HepG2 (cell line): ENCODE data around the gene PPP1R1B. TPM values are rescaled to one million over a fixed set of nuclear protein-coding genes. Genes with fewer than 3 reads are reported as not detected.

Experiments
- CENPBD1 ChIP-seq: sonication (generic); formaldehyde crosslinking; IDR thresholded peaks from 2 replicates; pipeline ENCODE4 v1.8.0; 2022; ENCODE audit warnings: missing genetic modification reagents, low read depth, mild to moderate bottlenecking, borderline replicate concordance
- FOXO1 ChIP-seq: sonication (generic); formaldehyde crosslinking; IDR thresholded peaks from 2 replicates; pipeline ENCODE4 v1.4.0; 2020; ENCODE audit warnings: missing genetic modification reagents
- HNF1B ChIP-seq: sonication (generic); formaldehyde crosslinking; IDR thresholded peaks from 2 replicates; pipeline ENCODE4 v1.5.1; 2020; ENCODE audit warnings: mild to moderate bottlenecking, moderate library complexity, missing genetic modification reagents
- ISL2 ChIP-seq: sonication (generic); formaldehyde crosslinking; IDR thresholded peaks from 2 replicates; pipeline ENCODE4 v1.5.0; 2020; ENCODE audit warnings: missing genetic modification reagents
- KLF11 ChIP-seq: IDR thresholded peaks from 2 replicates; pipeline ENCODE4 v1.6.1; 2016; ENCODE audit warnings: missing compliant biosample characterization
- NR3C1 ChIP-seq: sonication (generic); formaldehyde crosslinking; IDR thresholded peaks from 2 replicates; pipeline ENCODE4 v1.4.0; 2020; ENCODE audit warnings: missing genetic modification reagents
- PAX8 ChIP-seq: sonication (generic); formaldehyde crosslinking; IDR thresholded peaks from 2 replicates; pipeline ENCODE4 v1.8.0; 2022; ENCODE audit warnings: mild to moderate bottlenecking, missing genetic modification reagents, borderline replicate concordance
- SALL1 ChIP-seq: sonication (generic); formaldehyde crosslinking; IDR thresholded peaks from 2 replicates; pipeline ENCODE4 v1.8.0; 2022; ENCODE audit warnings: mild to moderate bottlenecking, missing genetic modification reagents
- SIX4 ChIP-seq: sonication (generic); formaldehyde crosslinking; IDR thresholded peaks from 2 replicates; pipeline ENCODE4 v1.4.0; 2020; ENCODE audit warnings: missing genetic modification reagents
- SSRP1 ChIP-seq: IDR thresholded peaks from 2 replicates; pipeline ENCODE4 v1.6.1; 2016; ENCODE audit warnings: control low read depth
- TBP ChIP-seq: sonication (generic); formaldehyde crosslinking; IDR thresholded peaks from 2 replicates; pipeline ENCODE4 v1.5.0; 2020; ENCODE audit warnings: missing genetic modification reagents
- ZBTB20 ChIP-seq: sonication (generic); formaldehyde crosslinking; IDR thresholded peaks from 2 replicates; pipeline ENCODE4 v1.8.1; 2023; ENCODE audit warnings: missing genetic modification reagents, low read depth, mild to moderate bottlenecking, borderline replicate concordance
- ZC3H13 ChIP-seq: sonication (generic); formaldehyde crosslinking; IDR thresholded peaks from 2 replicates; pipeline ENCODE4 v1.8.1; 2023; ENCODE audit warnings: mild to moderate bottlenecking, missing genetic modification reagents, moderate library complexity
- ZNF33B ChIP-seq: sonication (generic); formaldehyde crosslinking; IDR thresholded peaks from 2 replicates; pipeline ENCODE4 v1.5.1; 2020; ENCODE audit warnings: mild to moderate bottlenecking, missing genetic modification reagents
- ZNF850 ChIP-seq: sonication (generic); formaldehyde crosslinking; conservative IDR thresholded peaks from 2 replicates; pipeline ENCODE4 v1.9.0; 2021; ENCODE audit warnings: mild to moderate bottlenecking, missing genetic modification reagents
- polyA plus RNA-seq, 8 experiments: library from polyadenylated mRNA; depleted of rRNA in 3 of 8; stranded (reverse) in 7 of 8; unstranded in 1 of 8; fragments of >200 nt; fragmentation: Illumina TruSeq in 4 of 8; extraction: Trizol in 4 of 8; gene quantifications; 2 replicates each; pipeline versions ENCODE4 v1.2.1 to v1.2.3, GENCODE V29; 2011 to 2016; ENCODE audit warnings: low read depth in 4 of 8, missing spikeins in 1 of 8, mixed read lengths in 1 of 8; ENCODE audit not compliant: insufficient read depth in 1 of 8
- total RNA-seq, 5 experiments: library from RNA; depleted of rRNA; stranded (reverse); fragments of >200 nt; fragmentation: Illumina TruSeq; extraction: Trizol; gene quantifications; 2 replicates each; pipeline ENCODE4 v1.2.3, GENCODE V29; 2016; ENCODE audit warnings: low read depth in 1 of 5
- TF ChIP-seq, protein P1 (sequence below): sonication (generic); formaldehyde crosslinking; IDR thresholded peaks from 2 replicates; pipeline ENCODE4 v1.5.0; 2020; ENCODE audit warnings: mild to moderate bottlenecking, missing genetic modification reagents, borderline replicate concordance
- TF ChIP-seq, protein P2 (sequence below): sonication (generic); formaldehyde crosslinking; IDR thresholded peaks from 2 replicates; pipeline ENCODE4 v1.4.0; 2020; ENCODE audit warnings: missing genetic modification reagents, low read depth, mild to moderate bottlenecking, borderline replicate concordance

The PPP1R1B gene
- total and polyA plus RNA-seq, 2 of the 13 experiments (the other 11 are each of a cell fraction or from before 2014, with no cell fraction given), result 0.08 TPM; not detected in 1

DNA sequence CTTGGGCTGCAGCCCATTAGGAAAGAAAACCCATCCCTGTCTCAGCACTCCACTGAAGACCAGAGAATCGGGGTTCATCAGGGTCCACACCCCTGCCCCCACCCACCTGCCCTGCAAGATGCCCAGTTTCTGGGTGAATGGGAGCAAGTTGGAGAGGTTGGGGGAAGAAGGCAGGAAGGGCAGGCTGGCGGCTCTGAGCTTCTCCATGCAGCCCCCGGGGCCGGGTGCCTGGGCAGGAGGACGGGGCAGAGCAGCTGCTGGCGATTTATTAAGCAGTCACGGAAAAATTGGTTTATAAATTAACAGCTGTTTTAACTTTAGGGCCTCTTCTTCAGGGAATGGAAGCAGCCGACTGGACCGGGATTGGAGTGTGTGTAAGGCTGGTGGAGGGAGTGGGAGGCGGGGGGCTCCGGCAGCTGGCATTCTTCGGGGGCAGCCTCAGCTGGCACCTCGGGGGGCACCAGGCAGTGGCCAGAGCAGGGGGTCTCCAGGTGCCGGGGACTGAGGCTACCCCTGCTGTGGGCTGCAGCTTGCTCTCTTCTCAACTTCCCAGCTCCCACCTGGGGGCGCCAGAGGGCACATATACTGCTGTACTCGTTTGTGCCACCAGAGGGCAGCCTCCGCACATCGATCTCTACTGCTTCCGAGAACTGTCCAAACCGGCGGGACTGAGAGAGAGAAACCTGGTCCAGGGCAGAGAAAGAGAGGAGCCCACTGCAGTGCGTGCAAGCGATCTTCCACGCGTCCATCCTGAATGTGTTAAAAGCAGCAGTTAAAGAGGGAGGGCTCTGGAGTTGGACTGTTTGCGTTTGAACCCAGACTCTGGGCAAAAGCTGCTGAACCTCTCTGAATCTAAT lies 5.0 kb upstream of the PPP1R1B start (continued):
- TF ChIP-seq HNF1B (peak; percentile 85), ISL2 (CRISPR knock-in tag) (peak; percentile 62; the same call in 1 of the 2 replicates), SIX4 (CRISPR knock-in tag) (0 out of 2 replicates have a peak, but pooled peaks have one; percentile 56), CENPBD1 (CRISPR knock-in tag) (no peak), KLF11 (peak; percentile 75; the same call in 1 of the 2 replicates), SSRP1 (CRISPR knock-in tag) (0 out of 2 replicates have a peak, but pooled peaks have one; percentile 63), TBP (CRISPR knock-in tag) (no peak), PAX8 (CRISPR knock-in tag) (no peak), FOXO1 (CRISPR knock-in tag) (peak; percentile 51), ZNF850 (CRISPR knock-in tag) (0 out of 2 replicates have a peak, but pooled peaks have one; percentile 48), ZC3H13 (no peak), ZNF33B (no peak), ZBTB20 (CRISPR knock-in tag) (0 out of 2 replicates have a peak, but pooled peaks have one; percentile 41), SALL1 (CRISPR knock-in tag) (peak; percentile 87), NR3C1 (no peak)
- TF ChIP-seq, protein P1, sequence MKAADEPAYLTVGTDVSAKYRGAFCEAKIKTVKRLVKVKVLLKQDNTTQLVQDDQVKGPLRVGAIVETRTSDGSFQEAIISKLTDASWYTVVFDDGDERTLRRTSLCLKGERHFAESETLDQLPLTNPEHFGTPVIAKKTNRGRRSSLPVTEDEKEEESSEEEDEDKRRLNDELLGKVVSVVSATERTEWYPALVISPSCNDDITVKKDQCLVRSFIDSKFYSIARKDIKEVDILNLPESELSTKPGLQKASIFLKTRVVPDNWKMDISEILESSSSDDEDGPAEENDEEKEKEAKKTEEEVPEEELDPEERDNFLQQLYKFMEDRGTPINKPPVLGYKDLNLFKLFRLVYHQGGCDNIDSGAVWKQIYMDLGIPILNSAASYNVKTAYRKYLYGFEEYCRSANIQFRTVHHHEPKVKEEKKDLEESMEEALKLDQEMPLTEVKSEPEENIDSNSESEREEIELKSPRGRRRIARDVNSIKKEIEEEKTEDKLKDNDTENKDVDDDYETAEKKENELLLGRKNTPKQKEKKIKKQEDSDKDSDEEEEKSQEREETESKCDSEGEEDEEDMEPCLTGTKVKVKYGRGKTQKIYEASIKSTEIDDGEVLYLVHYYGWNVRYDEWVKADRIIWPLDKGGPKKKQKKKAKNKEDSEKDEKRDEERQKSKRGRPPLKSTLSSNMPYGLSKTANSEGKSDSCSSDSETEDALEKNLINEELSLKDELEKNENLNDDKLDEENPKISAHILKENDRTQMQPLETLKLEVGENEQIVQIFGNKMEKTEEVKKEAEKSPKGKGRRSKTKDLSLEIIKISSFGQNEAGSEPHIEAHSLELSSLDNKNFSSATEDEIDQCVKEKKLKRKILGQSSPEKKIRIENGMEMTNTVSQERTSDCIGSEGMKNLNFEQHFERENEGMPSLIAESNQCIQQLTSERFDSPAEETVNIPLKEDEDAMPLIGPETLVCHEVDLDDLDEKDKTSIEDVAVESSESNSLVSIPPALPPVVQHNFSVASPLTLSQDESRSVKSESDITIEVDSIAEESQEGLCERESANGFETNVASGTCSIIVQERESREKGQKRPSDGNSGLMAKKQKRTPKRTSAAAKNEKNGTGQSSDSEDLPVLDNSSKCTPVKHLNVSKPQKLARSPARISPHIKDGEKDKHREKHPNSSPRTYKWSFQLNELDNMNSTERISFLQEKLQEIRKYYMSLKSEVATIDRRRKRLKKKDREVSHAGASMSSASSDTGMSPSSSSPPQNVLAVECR (CRISPR knock-in tag), result peak; percentile 54; the same call in 1 of the 2 replicates
- TF ChIP-seq, protein P2, sequence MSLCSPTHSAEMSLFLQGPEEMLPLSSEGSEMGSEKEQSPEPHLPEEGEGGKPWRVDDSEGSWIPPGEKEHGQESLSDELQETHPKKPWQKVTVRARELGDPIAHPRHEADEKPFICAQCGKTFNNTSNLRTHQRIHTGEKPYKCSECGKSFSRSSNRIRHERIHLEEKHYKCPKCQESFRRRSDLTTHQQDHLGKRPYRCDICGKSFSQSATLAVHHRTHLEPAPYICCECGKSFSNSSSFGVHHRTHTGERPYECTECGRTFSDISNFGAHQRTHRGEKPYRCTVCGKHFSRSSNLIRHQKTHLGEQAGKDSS (CRISPR knock-in tag), result peak; percentile 84
